HG03575 (cell line): ENCODE results near the gene RHOH.

Source experiments
- ATAC-seq: cut with Tn5 transposase; IDR thresholded peaks from one replicate; pipeline ENCODE4 v1.9.1; 2021; ENCODE audit not compliant: unreplicated experiment, insufficient number of reproducible peaks, low FRiP score; ENCODE audit errors: extremely low read depth

RHOH gene

GRCh38 chr4:40185830-40186664, 10.8 kb upstream of the RHOH start:
- ATAC-seq = no peak

GRCh38 chr4:40186665-40187014, 10.2 kb upstream of the RHOH start:
- ATAC-seq = no peak

DNA sequence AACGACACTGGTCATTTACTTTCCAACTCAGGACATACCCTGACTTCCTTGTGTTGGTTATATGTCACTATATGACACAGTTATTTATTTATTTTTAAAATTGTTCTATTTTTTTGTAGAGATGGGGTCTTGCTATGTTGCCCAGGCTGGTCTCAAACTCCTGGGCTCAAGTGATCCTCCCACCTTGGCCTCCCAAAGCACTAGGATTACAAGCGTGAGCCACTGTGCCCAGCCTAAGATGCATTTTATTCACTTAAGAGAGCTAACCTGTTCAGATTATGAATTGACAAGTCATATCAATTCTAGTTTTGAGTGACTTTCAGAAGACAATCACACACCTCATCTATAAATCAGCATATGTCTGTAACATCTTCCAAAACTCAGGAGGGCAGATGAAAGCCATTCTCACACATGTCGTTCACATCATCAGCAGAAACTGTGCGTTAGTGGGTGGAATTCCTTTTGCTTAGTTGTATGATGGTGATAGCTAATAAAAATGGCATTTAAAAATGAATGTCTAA, 9.4 kb upstream of the RHOH start:
- no peak for ATAC-seq

DNA sequence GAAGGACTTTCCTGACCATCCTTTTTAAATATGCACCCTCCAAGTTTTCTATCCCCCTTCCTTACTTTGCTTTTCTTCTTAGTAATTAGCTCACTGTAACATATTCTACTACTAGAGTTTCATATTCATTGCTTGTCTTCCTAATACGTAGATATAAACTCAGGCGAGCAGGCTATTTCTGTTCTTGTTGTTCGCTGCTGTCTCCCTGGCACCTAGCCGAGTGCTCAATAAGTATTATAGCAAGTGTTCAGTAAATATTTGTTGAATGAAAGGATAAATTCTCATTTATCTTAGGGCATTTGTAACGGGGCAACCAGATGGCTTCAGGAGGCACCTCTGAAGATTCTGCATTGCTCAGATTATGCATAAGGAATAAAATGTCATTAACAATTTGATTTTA, 6.8 kb upstream of the RHOH start:
- no peak for ATAC-seq

DNA sequence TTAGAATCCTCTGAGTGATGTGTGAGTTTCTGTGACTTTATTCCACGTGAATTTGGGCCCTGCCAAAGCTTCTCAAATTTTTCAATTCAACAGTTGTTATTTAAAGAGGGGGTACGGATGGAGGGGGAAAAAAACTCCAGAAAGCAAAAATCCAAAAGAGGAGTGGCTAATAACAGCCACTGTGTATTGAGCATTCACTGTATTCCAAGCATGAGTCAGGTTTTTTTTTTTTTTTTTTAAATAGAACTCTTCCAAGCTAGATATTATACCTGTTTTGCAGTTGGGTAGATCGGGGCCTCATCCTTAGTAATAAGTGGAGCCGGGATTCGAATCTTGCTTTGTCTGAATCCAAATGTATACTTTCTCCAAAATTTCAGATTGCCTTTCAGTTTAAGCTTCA, 6.4 kb upstream of the RHOH start:
- no peak for ATAC-seq

- no peak for ATAC-seq
These were observed 5.7 kb upstream of the RHOH start for GRCh38 chr4:40190880-40191815.

DNA sequence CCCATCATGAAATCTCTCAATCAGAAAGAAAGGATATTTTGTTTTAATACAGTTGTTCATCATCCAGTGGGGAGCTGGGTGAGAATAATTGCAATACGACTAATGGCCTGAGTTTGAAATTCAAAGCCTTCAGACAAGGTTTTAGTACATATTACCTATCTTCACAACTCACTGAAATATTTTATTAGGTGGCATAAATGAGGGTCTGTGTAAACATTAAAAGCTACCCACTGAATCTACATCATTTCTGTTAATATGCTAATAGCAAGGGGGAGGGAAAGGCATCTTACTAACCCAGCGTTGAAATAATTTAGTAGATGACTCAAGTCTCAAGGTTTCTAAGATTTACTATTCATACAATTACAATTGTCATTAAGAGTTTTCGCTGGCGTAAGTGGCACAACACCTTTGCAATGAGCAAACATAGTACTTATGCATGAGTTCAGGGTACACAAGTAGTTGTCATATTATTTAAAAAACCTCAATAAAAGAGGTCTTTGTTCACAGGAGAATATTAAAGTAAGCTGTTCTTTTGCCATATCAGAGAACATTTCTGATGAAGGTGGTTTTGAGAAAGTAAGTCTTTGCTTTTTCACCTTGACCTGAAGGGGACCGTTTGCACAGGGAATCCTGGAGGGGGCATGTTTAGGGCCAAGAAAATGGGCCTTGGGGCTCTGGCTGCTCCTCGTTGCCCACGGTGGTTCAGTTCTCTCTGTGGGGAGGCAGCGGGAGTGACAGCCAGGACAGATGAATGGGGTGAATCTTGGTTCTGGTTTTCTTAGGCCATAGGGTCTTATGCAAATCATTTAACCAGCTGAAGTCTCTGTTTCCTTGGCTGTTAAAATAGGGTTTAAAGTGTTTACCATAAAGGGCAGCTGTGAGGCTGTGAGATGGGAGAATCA, 4.5 kb upstream of the RHOH start:
- no peak for ATAC-seq

DNA sequence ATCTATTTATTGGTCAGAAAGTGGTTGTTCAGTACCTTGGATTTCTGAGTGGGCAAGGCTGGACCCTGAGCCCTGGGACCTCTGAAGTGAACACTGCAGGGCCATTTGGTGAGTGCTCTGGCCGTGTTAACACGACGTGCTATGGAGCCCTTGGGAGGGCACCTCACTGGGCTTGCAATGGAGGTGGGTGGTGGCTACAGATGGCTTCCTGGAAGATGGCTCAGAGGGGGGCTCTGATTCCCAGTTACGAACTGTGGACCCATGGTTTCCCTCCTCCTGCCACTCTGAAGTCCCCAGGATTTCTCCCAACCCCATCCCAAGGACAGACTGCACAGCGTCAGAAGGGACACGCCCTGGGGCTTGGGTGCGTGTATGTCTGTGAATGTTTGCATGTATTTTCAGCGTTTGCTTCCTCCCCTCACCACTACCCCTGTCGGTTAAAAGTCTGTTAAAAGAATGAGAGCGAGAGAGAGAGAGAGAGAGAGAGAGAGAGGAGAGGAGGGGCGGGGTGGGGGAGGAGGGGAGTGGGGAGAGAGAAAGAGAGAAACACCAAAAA, 3.7 kb upstream of the RHOH start:
- no peak for ATAC-seq

DNA sequence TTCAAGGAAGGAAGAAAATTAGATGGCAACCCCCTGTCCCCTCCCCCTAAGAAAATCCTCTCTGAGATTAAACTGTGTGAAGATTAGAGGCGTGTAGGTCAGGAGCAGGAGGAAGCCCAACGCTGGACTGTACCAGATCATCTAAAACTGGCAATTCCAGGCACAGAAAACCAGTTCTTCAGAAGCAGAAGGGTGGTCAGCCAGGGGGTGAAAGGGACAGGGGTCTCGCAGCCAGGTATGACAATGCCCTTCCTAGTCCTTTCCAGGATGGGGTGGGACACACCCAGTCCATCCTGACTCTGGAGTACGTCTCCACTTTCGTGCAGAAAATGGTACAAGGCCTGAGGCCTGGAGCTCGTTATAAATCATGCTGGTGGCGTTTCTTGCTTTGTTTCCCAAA, 3.3 kb upstream of the RHOH start:
- no peak for ATAC-seq

DNA sequence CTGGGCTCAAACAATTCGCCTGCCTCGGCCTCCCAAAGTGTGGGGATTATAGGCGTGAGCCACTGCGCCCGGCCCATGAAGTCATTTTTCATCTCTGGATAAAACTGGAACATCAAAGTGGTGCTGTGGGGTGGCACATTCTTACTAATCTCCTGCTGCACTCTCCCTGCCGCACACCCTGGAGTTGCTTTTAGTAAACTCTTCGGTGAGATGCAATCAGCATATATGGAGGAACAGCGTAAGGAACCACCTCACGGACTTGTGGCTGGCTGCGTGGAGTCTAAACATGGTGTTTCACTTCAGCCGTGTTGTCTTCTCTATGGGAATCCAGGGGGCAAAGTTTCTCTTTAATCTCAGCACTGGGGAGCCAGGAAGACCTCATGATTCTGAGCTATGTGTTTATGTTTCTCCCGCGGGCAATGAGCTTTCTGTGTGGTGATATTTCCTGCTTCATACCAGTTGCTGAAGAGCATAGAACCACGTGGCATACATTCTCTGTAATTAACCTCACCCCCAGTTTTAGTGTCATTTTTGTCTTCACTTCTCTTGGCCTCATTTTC, 2.1 kb upstream of the RHOH start:
- ATAC-seq = no peak

DNA sequence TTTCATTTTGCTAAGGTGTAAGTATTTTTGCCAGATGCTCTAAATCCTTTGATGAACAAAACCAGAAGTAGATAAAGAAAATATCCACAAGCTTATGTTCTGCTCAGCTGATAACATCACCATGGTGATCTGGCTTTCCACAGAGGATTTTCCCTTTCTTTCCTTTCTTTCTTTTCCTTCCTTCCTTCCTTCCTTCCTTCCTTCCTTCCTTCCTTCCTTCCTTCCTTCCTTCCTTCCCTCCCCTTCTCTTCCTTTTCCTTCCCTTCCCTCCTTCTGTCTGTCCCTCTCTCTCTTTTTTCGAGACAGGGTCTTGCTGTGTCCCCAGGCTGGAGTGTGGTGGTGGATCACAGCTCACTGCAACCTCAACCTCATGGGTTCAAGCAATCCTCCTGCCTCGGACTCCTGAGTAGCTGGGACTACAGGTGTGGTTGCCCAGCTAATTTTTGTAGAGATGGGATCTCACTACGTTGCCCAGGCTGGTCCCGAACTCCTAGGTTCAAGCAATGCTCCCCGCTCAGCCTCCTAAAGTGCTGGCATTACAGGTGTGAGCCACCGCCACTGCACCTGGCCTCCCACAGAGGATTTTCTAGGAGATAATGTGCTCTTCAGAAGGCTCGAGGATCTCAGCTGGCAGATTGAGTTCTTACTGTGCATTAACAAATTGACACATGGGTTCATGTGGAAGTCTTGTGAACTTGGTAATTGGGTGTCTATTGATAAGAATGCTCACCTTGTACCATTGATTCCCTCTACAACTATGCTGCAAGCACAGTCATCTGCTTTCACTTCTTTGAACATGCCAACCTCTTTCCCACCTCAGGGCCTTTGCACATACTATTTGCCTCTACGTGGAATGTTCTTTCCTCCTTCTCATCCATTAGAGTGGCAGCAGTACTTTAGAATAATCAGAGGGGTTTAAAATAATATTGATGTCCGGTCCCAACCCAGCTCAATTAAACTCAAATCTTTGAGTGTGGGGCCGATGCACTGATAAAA, 1.4 kb upstream of the RHOH start:
- no peak for ATAC-seq

- no peak for ATAC-seq
These were observed 559 bp upstream of the RHOH start for GRCh38 chr4:40196272-40196671.

DNA sequence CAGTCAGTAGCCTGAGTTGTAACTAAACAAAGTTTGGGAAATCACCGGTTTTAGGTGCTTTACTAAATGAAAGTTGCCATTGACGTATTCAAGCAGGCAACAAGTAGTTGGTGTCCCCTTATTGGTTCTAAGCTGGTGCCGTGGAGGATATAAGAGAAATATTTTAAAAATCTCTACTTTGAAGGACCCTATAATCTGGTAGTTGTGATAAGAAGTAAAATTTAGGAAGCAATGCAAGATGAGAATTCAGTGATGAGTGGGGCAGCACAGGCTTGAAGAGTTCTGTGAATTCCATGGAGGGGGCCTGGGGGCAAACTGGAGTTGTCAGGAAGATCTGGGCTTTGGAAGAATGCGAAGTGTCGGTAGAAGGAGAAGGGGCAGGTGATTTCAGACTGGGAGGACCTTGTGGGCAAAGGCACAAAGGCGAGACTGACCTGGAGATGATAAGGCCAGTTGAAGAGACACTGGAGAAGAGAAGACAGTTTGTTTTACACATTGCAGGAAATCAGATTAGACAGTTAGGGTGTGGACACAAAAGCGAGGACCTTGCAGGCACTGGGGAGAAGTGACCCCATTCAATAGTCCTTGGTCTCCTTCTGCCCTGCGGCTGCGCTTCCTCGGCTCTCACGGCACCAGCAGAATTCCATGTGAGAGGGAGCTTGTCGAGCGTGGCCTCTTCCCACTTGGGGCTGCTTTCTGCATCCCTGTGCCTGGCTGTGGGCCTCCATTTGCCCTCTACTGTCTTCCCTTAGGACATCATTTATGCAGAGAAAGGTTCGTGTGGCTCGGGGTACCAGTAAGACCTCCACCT, 1.3 kb downstream of the RHOH start:
- no peak for ATAC-seq

DNA sequence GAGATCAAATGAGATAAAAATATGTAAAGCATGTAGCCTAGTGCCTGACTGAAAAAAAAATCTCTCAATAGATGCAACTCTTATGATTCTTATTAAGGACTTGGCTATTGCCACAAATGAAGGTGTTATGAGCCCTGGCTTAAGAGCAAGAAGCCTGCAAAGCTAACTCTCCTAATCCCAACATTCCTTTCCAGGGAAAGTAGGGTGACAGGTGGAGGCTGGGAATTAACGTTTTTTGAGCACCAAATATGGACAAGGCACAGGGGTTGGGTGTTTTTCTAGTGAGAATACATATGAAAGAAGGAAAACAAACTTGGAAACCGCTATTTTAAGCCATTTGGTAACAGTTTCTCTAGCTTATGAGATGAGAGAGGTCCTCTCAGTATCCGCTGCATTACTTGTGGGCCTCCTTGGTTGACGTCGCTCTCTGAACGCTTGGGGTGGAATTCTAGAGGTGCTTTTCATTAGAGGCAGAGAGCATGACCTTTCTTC, 2.4 kb downstream of the RHOH start:
- no peak for ATAC-seq

GRCh38 chr4:40199999-40200874, 3.4 kb downstream of the RHOH start:
- no peak for ATAC-seq
